Glutamatergic neuron (in vitro differentiated cells): Measurements from ENCODE around the gene RALGAPA2. TPM values are rescaled to one million over a fixed set of nuclear protein-coding genes. Genes with fewer than 3 reads are reported as not detected.

Source experiments
- DNase-seq: peaks from one replicate; pipeline ENCODE4 v3.0.0; 2022
- H3K27ac Mint-ChIP-seq: one replicate; pipeline ENCODE4 v1.8.0; 2020; ENCODE audit warnings: mild to moderate bottlenecking, mixed read lengths, inconsistent platforms; ENCODE audit not compliant: unreplicated experiment
- H3K27me3 Mint-ChIP-seq: one replicate; pipeline ENCODE4 v1.8.0; 2020; ENCODE audit warnings: mild to moderate bottlenecking, moderate library complexity, mixed read lengths, inconsistent platforms; ENCODE audit not compliant: unreplicated experiment
- H3K36me3 Mint-ChIP-seq: one replicate; pipeline ENCODE4 v1.8.0; 2020; ENCODE audit warnings: mild to moderate bottlenecking, mixed read lengths, inconsistent platforms; ENCODE audit not compliant: unreplicated experiment
- H3K4me1 Mint-ChIP-seq: one replicate; pipeline ENCODE4 v1.8.0; 2020; ENCODE audit warnings: mild to moderate bottlenecking, low read depth, mixed read lengths, inconsistent platforms; ENCODE audit not compliant: unreplicated experiment
- H3K4me3 Mint-ChIP-seq: one replicate; pipeline ENCODE4 v1.8.0; 2020; ENCODE audit warnings: mild to moderate bottlenecking, mixed read lengths, inconsistent platforms; ENCODE audit not compliant: unreplicated experiment
- H3K9me3 Mint-ChIP-seq: one replicate; pipeline ENCODE4 v1.8.0; 2020; ENCODE audit warnings: mild to moderate bottlenecking, moderate library complexity, mixed read lengths, inconsistent platforms; ENCODE audit not compliant: unreplicated experiment
- total RNA-seq: library from RNA; stranded (reverse); fragmentation: NEBNext Ultra II Directional; extraction: Animal tissue kit (Norgen Biotek cat#: 25700); gene quantifications from one replicate; pipeline ENCODE4 v1.2.1, GENCODE V29; 2021; ENCODE audit not compliant: unreplicated experiment
- TF ChIP-seq, protein P1 (sequence below): fragments of 200-600 bp; sonication (generic); IDR thresholded peaks from one replicate; pipeline ENCODE4 v1.5.0; 2021; ENCODE audit not compliant: partially characterized antibody, unreplicated experiment

RALGAPA2 gene
- total RNA-seq, 1 donor from 2014 or later: 60.9 TPM

GRCh38 chr20:20695250-20695816 lies 17.1 kb downstream of the RALGAPA2 start:
- no peak for DNase-seq
- Mint-ChIP-seq H3K9me3 (no peaks in the 10 kb centered on the region), H3K27ac (no peak overlapping the region), H3K36me3 (no peaks in the 10 kb centered on the region), H3K27me3 (no peaks in the 10 kb centered on the region), H3K4me1 (peaks cover 7% of the 10 kb centered on the region), H3K4me3 (no peak overlapping the region)
- TF ChIP-seq, protein P1, sequence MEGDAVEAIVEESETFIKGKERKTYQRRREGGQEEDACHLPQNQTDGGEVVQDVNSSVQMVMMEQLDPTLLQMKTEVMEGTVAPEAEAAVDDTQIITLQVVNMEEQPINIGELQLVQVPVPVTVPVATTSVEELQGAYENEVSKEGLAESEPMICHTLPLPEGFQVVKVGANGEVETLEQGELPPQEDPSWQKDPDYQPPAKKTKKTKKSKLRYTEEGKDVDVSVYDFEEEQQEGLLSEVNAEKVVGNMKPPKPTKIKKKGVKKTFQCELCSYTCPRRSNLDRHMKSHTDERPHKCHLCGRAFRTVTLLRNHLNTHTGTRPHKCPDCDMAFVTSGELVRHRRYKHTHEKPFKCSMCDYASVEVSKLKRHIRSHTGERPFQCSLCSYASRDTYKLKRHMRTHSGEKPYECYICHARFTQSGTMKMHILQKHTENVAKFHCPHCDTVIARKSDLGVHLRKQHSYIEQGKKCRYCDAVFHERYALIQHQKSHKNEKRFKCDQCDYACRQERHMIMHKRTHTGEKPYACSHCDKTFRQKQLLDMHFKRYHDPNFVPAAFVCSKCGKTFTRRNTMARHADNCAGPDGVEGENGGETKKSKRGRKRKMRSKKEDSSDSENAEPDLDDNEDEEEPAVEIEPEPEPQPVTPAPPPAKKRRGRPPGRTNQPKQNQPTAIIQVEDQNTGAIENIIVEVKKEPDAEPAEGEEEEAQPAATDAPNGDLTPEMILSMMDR: no peak

GRCh38 chr20:20694591-20694990 lies 17.9 kb downstream of the RALGAPA2 start:
- H3K9me3 Mint-ChIP-seq: no peaks in the 10 kb centered on the region
- TF ChIP-seq, protein P1: no peak
- no peak overlapping the region for H3K4me3 Mint-ChIP-seq
- DNase-seq: no peak
- H3K36me3 Mint-ChIP-seq: no peaks in the 10 kb centered on the region
- H3K27ac Mint-ChIP-seq: no peak overlapping the region
- H3K27me3 Mint-ChIP-seq: no peaks in the 10 kb centered on the region
- H3K4me1 Mint-ChIP-seq: peaks cover 7% of the 10 kb centered on the region

GRCh38 chr20:20692587-20692986 lies 19.9 kb downstream of the RALGAPA2 start:
- H3K9me3 Mint-ChIP-seq: no peaks in the 10 kb centered on the region
- TF ChIP-seq, protein P1: no peak
- peaks cover 7% of the 10 kb centered on the region for H3K4me1 Mint-ChIP-seq
- DNase-seq: no peak
- no peaks in the 10 kb centered on the region for H3K27me3 Mint-ChIP-seq
- no peak overlapping the region for H3K4me3 Mint-ChIP-seq
- H3K27ac Mint-ChIP-seq: no peak overlapping the region
- H3K36me3 Mint-ChIP-seq: no peaks in the 10 kb centered on the region

DNA sequence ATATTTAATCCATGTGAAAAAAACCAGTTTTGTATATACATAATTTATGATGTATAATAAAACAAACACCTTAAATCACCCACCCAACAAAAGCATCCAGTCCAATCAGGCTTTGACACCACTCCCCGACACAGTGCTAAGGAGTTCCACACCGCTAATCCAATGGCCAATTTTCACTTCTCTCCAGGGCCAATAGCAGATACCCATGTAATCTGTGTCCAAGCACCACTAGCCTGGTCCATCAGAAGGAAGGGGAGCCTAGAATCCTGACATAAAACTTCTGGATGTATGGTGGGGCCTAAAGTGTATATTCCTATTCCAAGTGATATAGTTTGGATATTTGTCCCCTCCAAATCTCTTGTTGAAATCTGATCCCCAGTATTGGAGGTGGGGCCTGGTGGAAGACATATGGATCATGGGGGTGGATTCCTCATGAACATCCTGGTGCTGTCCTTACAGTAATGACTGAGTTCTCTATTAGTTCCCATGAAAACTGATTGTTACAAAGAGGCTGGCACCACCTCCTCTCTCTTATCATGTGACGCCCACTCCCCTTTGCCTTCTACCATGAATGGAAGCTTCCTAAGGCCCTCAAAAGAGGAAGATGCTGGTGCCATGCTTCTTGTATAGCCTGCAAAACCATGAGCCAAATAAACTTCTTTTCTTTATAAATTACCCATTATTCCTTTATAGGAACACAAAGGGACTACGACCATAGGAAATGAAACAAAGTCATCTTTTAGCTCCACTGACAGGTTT lies 20.8 kb downstream of the RALGAPA2 start:
- TF ChIP-seq, protein P1: no peak
- H3K9me3 Mint-ChIP-seq: no peaks in the 10 kb centered on the region
- no peaks in the 10 kb centered on the region for H3K36me3 Mint-ChIP-seq
- no peaks in the 10 kb centered on the region for H3K27me3 Mint-ChIP-seq
- no peak overlapping the region for H3K27ac Mint-ChIP-seq
- H3K4me3 Mint-ChIP-seq: no peak overlapping the region
- peaks cover 8% of the 10 kb centered on the region for H3K4me1 Mint-ChIP-seq
- no peak for DNase-seq

- no peaks in the 10 kb centered on the region for H3K36me3 Mint-ChIP-seq
- TF ChIP-seq, protein P1: no peak
- DNase-seq: no peak
- no peaks in the 10 kb centered on the region for H3K27me3 Mint-ChIP-seq
- H3K4me1 Mint-ChIP-seq: peaks cover 8% of the 10 kb centered on the region
- no peaks in the 10 kb centered on the region for H3K9me3 Mint-ChIP-seq
- no peak overlapping the region for H3K27ac Mint-ChIP-seq
- H3K4me3 Mint-ChIP-seq: no peak overlapping the region
Observed at GRCh38 chr20:20690676-20691476, 21.6 kb downstream of the RALGAPA2 start.
